Endothelial cell (in vitro differentiated cells): ENCODE results near the gene KRTAP10-5. TPM values are rescaled to one million over a fixed set of nuclear protein-coding genes. Genes with fewer than 3 reads are reported as not detected.

Source experiments
- DNase-seq: peaks from one replicate; pipeline ENCODE4 v3.0.0; 2021; ENCODE audit warnings: low spot score
- H3K27ac Mint-ChIP-seq: one replicate; pipeline ENCODE4 v1.8.0; 2021; ENCODE audit warnings: mixed read lengths, inconsistent platforms; ENCODE audit not compliant: unreplicated experiment
- H3K27me3 Mint-ChIP-seq: one replicate; pipeline ENCODE4 v1.8.0; 2021; ENCODE audit warnings: mild to moderate bottlenecking, moderate library complexity, mixed read lengths, inconsistent platforms; ENCODE audit not compliant: unreplicated experiment
- H3K36me3 Mint-ChIP-seq: one replicate; pipeline ENCODE4 v1.8.0; 2021; ENCODE audit warnings: mild to moderate bottlenecking, low read depth, mixed read lengths, inconsistent platforms; ENCODE audit not compliant: unreplicated experiment
- H3K4me1 Mint-ChIP-seq: one replicate; pipeline ENCODE4 v1.8.0; 2021; ENCODE audit warnings: mild to moderate bottlenecking, mixed read lengths, inconsistent platforms; ENCODE audit not compliant: unreplicated experiment
- H3K4me3 Mint-ChIP-seq: one replicate; pipeline ENCODE4 v1.8.0; 2021; ENCODE audit warnings: mild to moderate bottlenecking, mixed read lengths, inconsistent platforms; ENCODE audit not compliant: unreplicated experiment
- H3K9me3 Mint-ChIP-seq: one replicate; pipeline ENCODE4 v1.8.0; 2021; ENCODE audit warnings: mixed read lengths, inconsistent platforms; ENCODE audit not compliant: unreplicated experiment
- total RNA-seq: library from RNA; stranded (reverse); fragmentation: NEBNext Ultra II Directional; extraction: Animal tissue kit (Norgen Biotek cat#: 25700); gene quantifications from one replicate; pipeline ENCODE4 v1.2.1, GENCODE V29; 2021; ENCODE audit not compliant: unreplicated experiment
- TF ChIP-seq, protein P1 (sequence below): fragments of 200-600 bp; sonication (generic); IDR thresholded peaks from one replicate; pipeline ENCODE4 v1.5.0; 2021; ENCODE audit warnings: antibody characterized with exemption; ENCODE audit not compliant: unreplicated experiment

KRTAP10-5 gene
- total RNA-seq, 1 donor from 2014 or later: not detected

DNA sequence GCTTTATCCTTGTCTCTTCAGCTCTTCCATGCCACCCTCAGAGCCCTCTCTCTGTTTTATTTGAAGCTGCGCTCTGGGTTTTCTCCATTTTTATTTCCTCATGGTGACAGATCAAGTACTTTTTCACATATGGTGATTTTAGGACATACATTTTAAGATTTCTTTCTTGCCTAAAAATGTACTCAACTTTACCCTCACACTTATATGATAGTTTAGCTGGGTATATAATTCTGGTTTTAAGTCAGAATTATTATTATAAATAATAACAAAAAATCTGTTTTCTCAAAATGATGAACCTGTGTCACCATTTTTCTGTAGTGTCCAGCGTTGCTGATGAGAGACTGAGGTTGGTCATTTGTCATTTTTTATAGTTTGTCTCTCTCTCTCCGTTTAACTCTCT, 754 bp upstream of the KRTAP10-5 start:
- no peaks in the 10 kb centered on the region for H3K9me3 Mint-ChIP-seq
- TF ChIP-seq, protein P1, sequence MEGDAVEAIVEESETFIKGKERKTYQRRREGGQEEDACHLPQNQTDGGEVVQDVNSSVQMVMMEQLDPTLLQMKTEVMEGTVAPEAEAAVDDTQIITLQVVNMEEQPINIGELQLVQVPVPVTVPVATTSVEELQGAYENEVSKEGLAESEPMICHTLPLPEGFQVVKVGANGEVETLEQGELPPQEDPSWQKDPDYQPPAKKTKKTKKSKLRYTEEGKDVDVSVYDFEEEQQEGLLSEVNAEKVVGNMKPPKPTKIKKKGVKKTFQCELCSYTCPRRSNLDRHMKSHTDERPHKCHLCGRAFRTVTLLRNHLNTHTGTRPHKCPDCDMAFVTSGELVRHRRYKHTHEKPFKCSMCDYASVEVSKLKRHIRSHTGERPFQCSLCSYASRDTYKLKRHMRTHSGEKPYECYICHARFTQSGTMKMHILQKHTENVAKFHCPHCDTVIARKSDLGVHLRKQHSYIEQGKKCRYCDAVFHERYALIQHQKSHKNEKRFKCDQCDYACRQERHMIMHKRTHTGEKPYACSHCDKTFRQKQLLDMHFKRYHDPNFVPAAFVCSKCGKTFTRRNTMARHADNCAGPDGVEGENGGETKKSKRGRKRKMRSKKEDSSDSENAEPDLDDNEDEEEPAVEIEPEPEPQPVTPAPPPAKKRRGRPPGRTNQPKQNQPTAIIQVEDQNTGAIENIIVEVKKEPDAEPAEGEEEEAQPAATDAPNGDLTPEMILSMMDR: no peak
- H3K27ac Mint-ChIP-seq: no peak overlapping the region
- no peak for DNase-seq
- no peak overlapping the region for H3K4me3 Mint-ChIP-seq
- H3K27me3 Mint-ChIP-seq: peaks cover 4% of the 10 kb centered on the region
- H3K4me1 Mint-ChIP-seq: no peaks in the 10 kb centered on the region
- no peaks in the 10 kb centered on the region for H3K36me3 Mint-ChIP-seq

DNA sequence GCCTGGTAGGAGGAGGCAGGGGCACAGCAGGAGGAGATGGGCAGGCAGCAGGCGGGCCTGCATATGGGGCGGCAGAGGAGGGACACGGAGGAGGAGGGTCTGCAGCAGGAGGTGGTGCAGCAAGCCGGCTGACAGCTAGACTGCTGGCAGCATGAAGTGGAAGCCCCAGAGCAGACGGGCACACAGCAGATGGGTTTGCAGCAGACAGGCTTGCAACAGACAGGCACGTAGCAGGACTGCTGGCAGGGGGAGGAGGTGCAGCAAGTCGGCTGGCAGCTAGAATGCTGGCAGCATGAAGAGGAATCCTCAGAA, 615 bp downstream of the KRTAP10-5 start:
- no peaks in the 10 kb centered on the region for H3K9me3 Mint-ChIP-seq
- no peak for DNase-seq
- H3K27ac Mint-ChIP-seq: no peak overlapping the region
- peaks cover 3% of the 10 kb centered on the region for H3K36me3 Mint-ChIP-seq
- peaks cover 10% of the 10 kb centered on the region for H3K27me3 Mint-ChIP-seq
- no peak overlapping the region for H3K4me3 Mint-ChIP-seq
- H3K4me1 Mint-ChIP-seq: peaks cover 4% of the 10 kb centered on the region
- TF ChIP-seq, protein P1: no peak

DNA sequence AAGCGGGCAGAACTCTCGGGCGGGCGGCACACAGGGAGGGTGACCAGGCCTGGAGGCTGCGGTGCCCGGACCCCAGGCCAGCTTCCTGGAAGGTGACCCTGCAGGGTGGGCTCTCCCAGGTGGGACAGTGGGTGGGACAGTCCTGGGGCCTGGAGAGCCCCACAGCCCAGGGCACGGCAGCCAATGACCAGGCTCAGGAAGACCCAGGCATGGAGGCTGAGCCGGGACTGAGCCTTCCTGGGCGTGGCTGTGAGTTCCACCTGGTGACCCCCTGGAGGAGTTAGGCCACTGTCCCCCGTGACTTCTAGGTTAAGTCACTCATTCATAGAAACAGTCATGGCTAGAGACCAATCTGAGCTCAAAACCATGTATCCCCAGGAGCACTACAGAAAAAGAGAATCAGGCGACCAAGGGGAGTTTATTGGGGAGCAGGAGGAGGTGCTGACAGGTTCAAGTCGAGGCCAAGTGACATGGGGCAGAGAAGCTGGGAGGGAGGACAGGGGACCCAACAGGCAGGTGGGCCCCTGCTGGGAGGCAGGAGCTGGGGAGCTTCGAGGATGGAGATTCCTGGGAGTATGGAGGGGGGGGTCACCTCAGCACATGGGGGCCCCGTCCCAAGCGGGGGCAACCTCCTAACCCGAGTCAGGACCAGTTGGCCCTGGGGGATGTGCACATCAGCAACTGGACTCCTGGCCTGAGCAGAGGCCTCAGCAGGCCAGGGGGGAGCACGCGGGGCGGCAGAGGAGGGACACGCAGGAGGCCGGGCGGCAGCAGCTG, 1.2 kb downstream of the KRTAP10-5 start:
- no peak for DNase-seq
- H3K27me3 Mint-ChIP-seq: peaks cover 11% of the 10 kb centered on the region
- H3K36me3 Mint-ChIP-seq: peaks cover 3% of the 10 kb centered on the region
- TF ChIP-seq, protein P1: no peak
- no peaks in the 10 kb centered on the region for H3K9me3 Mint-ChIP-seq
- H3K4me1 Mint-ChIP-seq: peaks cover 4% of the 10 kb centered on the region
- no peak overlapping the region for H3K27ac Mint-ChIP-seq
- no peak overlapping the region for H3K4me3 Mint-ChIP-seq

GRCh38 chr21:44578371-44579055, 1.9 kb downstream of the KRTAP10-5 start:
- no peak for DNase-seq
- Mint-ChIP-seq H3K27ac (no peak overlapping the region), H3K4me3 (no peak overlapping the region), H3K36me3 (peaks cover 3% of the 10 kb centered on the region), H3K27me3 (peaks cover 11% of the 10 kb centered on the region), H3K9me3 (no peaks in the 10 kb centered on the region), H3K4me1 (peaks cover 4% of the 10 kb centered on the region)
- TF ChIP-seq, protein P1: no peak

DNA sequence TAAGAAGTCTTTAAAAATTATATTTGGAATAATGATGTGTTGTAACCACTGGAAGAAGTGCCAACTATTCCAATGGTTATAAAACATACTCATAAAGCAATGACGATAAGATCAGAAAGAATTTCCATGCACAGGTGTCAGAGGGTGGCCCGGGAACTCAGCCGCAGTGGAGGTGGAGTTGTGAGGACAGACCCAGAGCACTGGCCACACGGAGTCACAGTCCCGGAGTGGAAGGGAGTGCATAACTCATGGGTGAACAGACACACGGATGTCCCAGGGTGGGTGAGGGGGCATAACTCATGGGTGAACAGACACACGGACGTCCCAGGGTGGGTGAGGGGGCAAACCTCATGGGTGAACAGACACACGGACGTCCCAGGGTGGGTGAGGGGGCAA, 4.4 kb downstream of the KRTAP10-5 start:
- no peak for DNase-seq
- Mint-ChIP-seq H3K4me3 (no peak overlapping the region), H3K9me3 (no peaks in the 10 kb centered on the region), H3K27me3 (peaks cover 15% of the 10 kb centered on the region), H3K27ac (no peak overlapping the region), H3K4me1 (peaks cover 4% of the 10 kb centered on the region), H3K36me3 (peaks cover 10% of the 10 kb centered on the region)
- TF ChIP-seq, protein P1: no peak
